H9 (cell line): ENCODE data around the gene CRAMP1. TPM values are rescaled to one million over a fixed set of nuclear protein-coding genes. Genes with fewer than 3 reads are reported as not detected.

Experiments
- DNase-seq: peaks from one replicate; pipeline ENCODE4 v3.0.0-alpha.2; 2017
- H2AFZ ChIP-seq: one replicate; pipeline ENCODE4 v1.6.1; 2013; ENCODE audit warnings: mild to moderate bottlenecking, low read length, control low read depth, moderate library complexity
- H2AK5ac ChIP-seq: 2 replicates; pipeline ENCODE4 v1.6.1; 2013; ENCODE audit warnings: low read length, control low read depth, mixed read lengths; ENCODE audit not compliant: insufficient read length
- H2BK120ac ChIP-seq: one replicate; pipeline ENCODE4 v1.6.1; 2013; ENCODE audit warnings: low read depth, mild to moderate bottlenecking, low read length, control low read depth, inconsistent platforms; ENCODE audit not compliant: poor library complexity, severe bottlenecking
- H2BK12ac ChIP-seq: 2 replicates; pipeline ENCODE4 v1.6.1; 2013; ENCODE audit warnings: low read length, control low read depth, mixed read lengths, low read depth; ENCODE audit not compliant: insufficient read length
- H2BK15ac ChIP-seq: 2 replicates; pipeline ENCODE4 v1.6.1; 2013; ENCODE audit warnings: low read depth, low read length, control low read depth
- H2BK20ac ChIP-seq: one replicate; pipeline ENCODE4 v1.6.1; 2013; ENCODE audit warnings: low read depth, mild to moderate bottlenecking, low read length, control low read depth, inconsistent platforms; ENCODE audit not compliant: poor library complexity, severe bottlenecking
- H2BK5ac ChIP-seq: 2 replicates; pipeline ENCODE4 v1.6.1; 2013; ENCODE audit warnings: low read length, control low read depth, mixed read lengths; ENCODE audit not compliant: insufficient read length
- H3K14ac ChIP-seq: 2 replicates; pipeline ENCODE4 v1.6.1; 2013; ENCODE audit warnings: low read length, control low read depth; ENCODE audit not compliant: insufficient read depth
- H3K18ac ChIP-seq: 2 replicates; pipeline ENCODE4 v1.6.1; 2013; ENCODE audit warnings: low read depth, mild to moderate bottlenecking, mixed read lengths, low read length, control low read depth; ENCODE audit not compliant: insufficient read length
- H3K23ac ChIP-seq: 2 replicates; pipeline ENCODE4 v1.6.1; 2013; ENCODE audit warnings: low read length, control low read depth, mixed read lengths, low read depth; ENCODE audit not compliant: insufficient read length
- H3K23me2 ChIP-seq: 2 replicates; pipeline ENCODE4 v1.6.1; 2013; ENCODE audit warnings: low read depth, mild to moderate bottlenecking, mixed read lengths, low read length, control low read depth; ENCODE audit not compliant: insufficient read length, poor library complexity, severe bottlenecking
- H3K27ac ChIP-seq: 2 replicates; pipeline ENCODE4 v1.5.1; 2013; ENCODE audit warnings: low read length, control low read depth, mixed read lengths, low read depth; ENCODE audit not compliant: insufficient read length
- H3K27me3 ChIP-seq: 2 replicates; pipeline ENCODE4 v1.6.1; 2013; ENCODE audit warnings: low read length, control low read depth, inconsistent platforms; ENCODE audit not compliant: insufficient read depth
- H3K4ac ChIP-seq: 2 replicates; pipeline ENCODE4 v1.6.1; 2013; ENCODE audit warnings: low read depth, mild to moderate bottlenecking, control low read depth, inconsistent platforms, low read length, moderate library complexity
- H3K4me1 ChIP-seq: 2 replicates; pipeline ENCODE4 v1.6.1; 2013; ENCODE audit warnings: low read length, control low read depth, inconsistent platforms; ENCODE audit not compliant: insufficient read depth
- H3K4me2 ChIP-seq: 2 replicates; pipeline ENCODE4 v1.6.1; 2013; ENCODE audit warnings: low read length, control low read depth, mixed read lengths; ENCODE audit not compliant: insufficient read length, insufficient read depth
- H3K56ac ChIP-seq: 2 replicates; pipeline ENCODE4 v1.6.1; 2013; ENCODE audit warnings: low read depth, mild to moderate bottlenecking, mixed read lengths, low read length, control low read depth; ENCODE audit not compliant: insufficient read length
- H3K79me1 ChIP-seq: 2 replicates; pipeline ENCODE4 v1.6.1; 2013; ENCODE audit warnings: low read depth, mild to moderate bottlenecking, moderate library complexity, low read length, control low read depth, inconsistent platforms; ENCODE audit not compliant: insufficient read depth, poor library complexity, severe bottlenecking
- H3K79me2 ChIP-seq: 2 replicates; pipeline ENCODE4 v1.6.1; 2013; ENCODE audit warnings: low read length, control low read depth, inconsistent platforms; ENCODE audit not compliant: insufficient read depth
- H3K9ac ChIP-seq: 2 replicates; pipeline ENCODE4 v1.6.1; 2013; ENCODE audit warnings: low read length, control low read depth, mixed read lengths; ENCODE audit not compliant: insufficient read length; ENCODE audit errors: extremely low read depth
- H3K9me3 ChIP-seq: one replicate; pipeline ENCODE4 v1.6.1; 2013; ENCODE audit warnings: low read depth, low read length, inconsistent platforms; ENCODE audit not compliant: control insufficient read depth
- H3T11ph ChIP-seq: one replicate; pipeline ENCODE4 v1.6.1; 2013; ENCODE audit warnings: mild to moderate bottlenecking, low read length, control low read depth, inconsistent platforms
- H4K20me1 ChIP-seq: one replicate; pipeline ENCODE4 v1.6.1; 2013; ENCODE audit not compliant: control insufficient read depth, insufficient read length, insufficient read depth
- H4K5ac ChIP-seq: 2 replicates; pipeline ENCODE4 v1.6.1; 2013; ENCODE audit warnings: low read depth, mild to moderate bottlenecking, mixed read lengths, low read length, control low read depth; ENCODE audit not compliant: insufficient read length
- H4K8ac ChIP-seq: replicated peaks from 2 replicates; pipeline ENCODE4 v1.6.1; 2013; ENCODE audit warnings: low read length, control low read depth, mixed read lengths, low read depth; ENCODE audit not compliant: insufficient read length
- H4K91ac ChIP-seq: 2 replicates; pipeline ENCODE4 v1.6.1; 2013; ENCODE audit warnings: low read depth, mild to moderate bottlenecking, moderate library complexity, mixed read lengths, low read length, control low read depth; ENCODE audit not compliant: insufficient read length
- H3K27ac Mint-ChIP-seq, 3 experiments: 2 replicates in 2 of 3; 3 replicates in 1 of 3; pipeline ENCODE4 v1.8.0; 2020 to 2021; ENCODE audit warnings: mixed read lengths in 3 of 3, mild to moderate bottlenecking in 1 of 3, moderate library complexity in 1 of 3
- H3K27me3 Mint-ChIP-seq: 2 replicates; pipeline ENCODE4 v1.8.0; 2021; ENCODE audit warnings: low read depth, mild to moderate bottlenecking, moderate library complexity, mixed read lengths
- H3K36me3 Mint-ChIP-seq, 3 experiments: 2 replicates in 2 of 3; 3 replicates in 1 of 3; pipeline ENCODE4 v1.8.0; 2020 to 2021; ENCODE audit warnings: low read depth in 3 of 3, mixed read lengths in 3 of 3; ENCODE audit not compliant: insufficient read depth in 1 of 3
- H3K4me1 Mint-ChIP-seq, 2 experiments: 2 replicates each; pipeline ENCODE4 v1.8.0; 2020; ENCODE audit warnings: mixed read lengths in 2 of 2
- H3K4me3 Mint-ChIP-seq, 2 experiments: 2 replicates in 1 of 2; 3 replicates in 1 of 2; pipeline ENCODE4 v1.8.0; 2020 to 2021; ENCODE audit warnings: mild to moderate bottlenecking in 2 of 2, mixed read lengths in 2 of 2, moderate library complexity in 1 of 2
- H3K9me3 Mint-ChIP-seq, 2 experiments: 2 replicates in 1 of 2; 3 replicates in 1 of 2; pipeline ENCODE4 v1.8.0; 2020; ENCODE audit warnings: mild to moderate bottlenecking in 2 of 2, mixed read lengths in 2 of 2, moderate library complexity in 1 of 2
- CTCF ChIP-seq: fragments of 200-600 bp; sonication (generic); conservative IDR thresholded peaks from 3 replicates; pipeline ENCODE4 v1.8.0; 2021; ENCODE audit warnings: antibody characterized with exemption, mild to moderate bottlenecking
- WGBS: extraction: QIAGEN DNeasy Blood & Tissue Kit; methylation state at CpG from one replicate; pipeline ENCODE4 v1.1.7; 2013; ENCODE audit warnings: missing lambda C conversion rate, low lambda C conversion rate, mixed read lengths; ENCODE audit not compliant: insufficient read length; ENCODE audit errors: extremely low coverage; 5-methylcytosine and 5-hydroxymethylcytosine counted together
- total RNA-seq: library from RNA; stranded (reverse); gene quantifications from 2 replicates; pipeline ENCODE4 v1.2.1, GENCODE V29; 2021

The CRAMP1 gene
- total RNA-seq, 1 experiment from 2014 or later, result 46.2 TPM

- Mint-ChIP-seq H3K36me3 (peaks cover 12 to 86% (median 64%) of the 10 kb centered on the region in 3 experiments; a peak in 6 of 7 replicates), H3K9me3 (no peaks in the 10 kb centered on the region), H3K27me3 (peaks cover 1% of the 10 kb centered on the region; the same call in 1 of the 2 replicates), H3K27ac (no peak overlapping the region; a peak in 1 of 7 replicates), H3K4me3 (no peak overlapping the region), H3K4me1 (no peaks in the 10 kb centered on the region)
- no peak overlapping the region for H3T11ph ChIP-seq
- no peak overlapping the region for H3K14ac ChIP-seq
- H3K9ac ChIP-seq, result no peak overlapping the region
- H2AFZ ChIP-seq, result no peak overlapping the region
- no peaks in the 10 kb centered on the region for H3K27me3 ChIP-seq
- no peak overlapping the region for H2BK5ac ChIP-seq
- no peak overlapping the region for H2BK15ac ChIP-seq
- H4K5ac ChIP-seq, result no peak overlapping the region
- H2BK20ac ChIP-seq, result no peak overlapping the region
- no peaks in the 10 kb centered on the region for H3K23me2 ChIP-seq
- no peaks in the 10 kb centered on the region for H3K4me1 ChIP-seq
- no peak overlapping the region for H3K27ac ChIP-seq
- no peak overlapping the region for H3K23ac ChIP-seq
- H4K20me1 ChIP-seq, result no peaks in the 10 kb centered on the region
- H3K4ac ChIP-seq, result no peak overlapping the region
- no peak overlapping the region for H2BK12ac ChIP-seq
- H3K9me3 ChIP-seq, result no peaks in the 10 kb centered on the region
- no peak overlapping the region for H3K56ac ChIP-seq
- H2BK120ac ChIP-seq, result no peak overlapping the region
- DNase-seq, result no peak
- WGBS, result no CpG with 5 or more reads among the region's 2 CpGs
- no peak overlapping the region for H2AK5ac ChIP-seq
- no peak overlapping the region for H4K8ac ChIP-seq
- TF ChIP-seq CTCF, result no peak
- H4K91ac ChIP-seq, result no peak overlapping the region
- no peaks in the 10 kb centered on the region for H3K79me2 ChIP-seq
- no peaks in the 10 kb centered on the region for H3K79me1 ChIP-seq
- H3K18ac ChIP-seq, result no peak overlapping the region
- no peak overlapping the region for H3K4me2 ChIP-seq
Observed at GRCh38 chr16:1661826-1662225, 49.7 kb downstream of the CRAMP1 start.
